OCI-M1 (cell line): ENCODE data around the gene DENND1B.

Source experiments
- DNase-seq: peaks from one replicate; lab custom pipeline; 2025; lab: John Stamatoyannopoulos, UW

Gene DENND1B, protein sequence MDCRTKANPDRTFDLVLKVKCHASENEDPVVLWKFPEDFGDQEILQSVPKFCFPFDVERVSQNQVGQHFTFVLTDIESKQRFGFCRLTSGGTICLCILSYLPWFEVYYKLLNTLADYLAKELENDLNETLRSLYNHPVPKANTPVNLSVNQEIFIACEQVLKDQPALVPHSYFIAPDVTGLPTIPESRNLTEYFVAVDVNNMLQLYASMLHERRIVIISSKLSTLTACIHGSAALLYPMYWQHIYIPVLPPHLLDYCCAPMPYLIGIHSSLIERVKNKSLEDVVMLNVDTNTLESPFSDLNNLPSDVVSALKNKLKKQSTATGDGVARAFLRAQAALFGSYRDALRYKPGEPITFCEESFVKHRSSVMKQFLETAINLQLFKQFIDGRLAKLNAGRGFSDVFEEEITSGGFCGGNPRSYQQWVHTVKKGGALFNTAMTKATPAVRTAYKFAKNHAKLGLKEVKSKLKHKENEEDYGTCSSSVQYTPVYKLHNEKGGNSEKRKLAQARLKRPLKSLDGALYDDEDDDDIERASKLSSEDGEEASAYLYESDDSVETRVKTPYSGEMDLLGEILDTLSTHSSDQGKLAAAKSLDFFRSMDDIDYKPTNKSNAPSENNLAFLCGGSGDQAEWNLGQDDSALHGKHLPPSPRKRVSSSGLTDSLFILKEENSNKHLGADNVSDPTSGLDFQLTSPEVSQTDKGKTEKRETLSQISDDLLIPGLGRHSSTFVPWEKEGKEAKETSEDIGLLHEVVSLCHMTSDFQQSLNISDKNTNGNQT

DNA sequence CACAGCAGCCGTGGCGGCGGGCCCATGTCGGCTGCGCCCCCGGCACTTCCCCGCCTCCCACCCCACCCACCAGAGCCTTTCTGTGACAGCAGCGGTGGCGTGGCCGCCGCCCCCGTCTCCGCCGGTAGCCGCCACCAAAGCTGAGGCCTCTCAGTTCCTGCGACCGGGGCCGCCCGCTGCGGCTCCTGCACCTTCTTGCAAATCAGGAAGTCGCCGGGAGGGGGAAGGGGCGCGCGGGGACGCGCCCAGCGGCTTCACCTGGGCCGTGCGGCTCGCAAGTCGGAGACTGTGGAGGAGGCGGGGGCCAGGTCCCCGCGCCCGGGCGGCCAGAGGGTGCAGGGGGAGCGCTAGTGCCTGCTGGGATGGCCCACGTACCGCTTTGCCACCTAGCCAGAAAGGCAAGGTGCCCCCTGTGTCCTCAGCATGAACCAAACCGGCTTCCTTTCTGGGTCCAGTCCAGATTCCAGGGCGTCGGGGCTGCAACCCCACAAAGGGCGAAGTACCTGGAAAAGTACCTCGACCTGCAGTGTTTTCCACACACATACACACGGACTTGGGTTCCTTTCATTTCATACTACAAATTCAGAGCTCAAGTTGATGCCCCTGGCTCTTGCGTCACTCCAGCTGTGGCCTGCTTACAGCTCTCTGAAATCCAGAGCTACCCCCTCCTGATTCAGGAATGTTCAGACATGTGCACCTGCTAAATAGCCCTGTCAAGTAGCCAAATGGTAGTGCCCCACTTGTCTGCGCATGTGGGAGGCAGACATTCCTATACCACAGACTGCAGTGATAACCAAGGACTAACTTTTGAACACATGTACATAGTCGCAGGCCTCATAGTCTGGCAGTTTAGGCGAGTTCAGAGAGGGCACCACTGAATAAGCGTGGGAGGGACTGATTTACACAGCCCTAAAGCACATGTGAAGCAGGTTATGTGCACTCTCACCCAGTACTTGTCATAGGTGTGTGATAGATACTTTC, at the start of gene DENND1B:
TSS of gene DENND1B (minus strand) at position 199 of the 981 bp plus-strand sequence. CDS start 325 bp downstream, outside the sequence.
- DNase-seq: peak; percentile 85

DNA sequence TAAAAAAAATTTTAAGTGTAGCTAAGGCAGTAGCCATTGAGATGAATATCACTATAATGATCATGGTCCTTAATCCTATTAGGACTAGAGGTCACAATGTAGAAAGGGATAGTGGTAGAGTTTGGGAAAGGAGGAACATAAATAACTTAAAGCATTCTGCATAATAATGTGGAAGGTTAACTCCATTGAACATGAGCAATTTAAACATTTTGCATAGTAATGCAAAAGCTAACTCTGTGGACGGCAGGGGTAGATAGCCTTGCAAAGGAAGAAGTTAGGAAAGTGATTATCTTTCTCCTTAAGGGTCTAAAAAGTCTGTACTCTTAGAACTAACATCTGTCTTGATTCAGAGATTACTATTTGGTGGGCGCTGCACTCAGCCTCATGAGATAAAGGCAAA, 39.0 kb upstream of the DENND1B start:
- no peak for DNase-seq

DNA sequence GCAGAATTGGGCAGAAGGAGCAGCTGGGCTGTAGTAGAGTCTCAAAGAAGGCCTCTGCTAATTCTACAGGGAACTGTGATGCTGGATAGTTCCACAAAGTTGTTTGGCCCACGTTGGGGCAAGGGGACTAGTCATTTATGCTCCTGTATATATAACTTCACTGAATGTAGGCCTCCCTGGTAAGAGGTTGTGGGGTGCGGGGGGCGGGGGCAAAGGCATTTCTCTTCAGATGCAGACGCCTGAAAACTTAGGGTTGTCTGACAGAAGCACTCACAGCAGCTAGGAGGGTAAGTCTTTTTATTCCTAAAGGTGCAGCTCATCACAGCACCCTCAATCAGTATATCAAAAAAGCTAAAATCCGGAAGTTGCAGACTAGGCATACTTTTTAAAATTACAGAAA, 38.5 kb upstream of the DENND1B start:
- DNase-seq: no peak

DNA sequence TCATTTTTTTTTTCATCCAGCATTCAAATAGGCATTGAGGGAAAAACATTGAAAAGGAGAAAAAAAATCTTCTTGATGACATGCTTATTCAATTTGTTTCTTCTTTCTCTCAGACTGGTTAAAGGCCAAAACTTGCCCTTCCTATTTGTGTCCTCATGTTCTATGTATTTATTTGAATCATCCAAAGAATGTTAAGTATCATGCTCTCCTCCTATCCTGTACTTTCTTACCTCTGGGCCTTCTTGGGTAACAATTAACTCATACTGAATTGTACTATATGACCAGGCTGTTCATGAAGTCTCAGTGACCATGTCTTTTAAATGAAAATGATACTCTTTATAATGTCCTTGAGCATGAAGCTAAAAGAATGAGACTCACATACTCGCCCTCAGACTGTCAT, 36.5 kb upstream of the DENND1B start:
- no peak for DNase-seq

DNA sequence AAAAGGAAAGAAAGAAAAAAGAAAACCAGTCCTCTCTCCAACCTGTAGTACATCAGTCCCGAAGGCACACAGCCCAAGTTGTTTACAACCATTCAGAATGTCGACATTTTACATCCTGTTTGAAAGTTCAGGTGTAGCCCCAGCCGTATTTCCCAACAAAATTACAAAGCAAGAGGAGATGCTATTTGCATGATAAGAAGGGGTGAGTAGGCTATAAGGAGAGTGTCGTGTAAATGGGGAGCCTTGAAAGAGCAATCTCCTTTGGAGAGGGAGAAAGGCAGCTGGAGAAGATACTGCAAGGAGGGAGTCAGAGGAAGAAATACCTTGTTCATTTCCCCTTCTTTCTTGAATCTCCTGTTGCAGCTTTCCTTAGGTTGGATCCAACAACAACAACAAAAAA, 35.5 kb upstream of the DENND1B start:
- no peak for DNase-seq

DNA sequence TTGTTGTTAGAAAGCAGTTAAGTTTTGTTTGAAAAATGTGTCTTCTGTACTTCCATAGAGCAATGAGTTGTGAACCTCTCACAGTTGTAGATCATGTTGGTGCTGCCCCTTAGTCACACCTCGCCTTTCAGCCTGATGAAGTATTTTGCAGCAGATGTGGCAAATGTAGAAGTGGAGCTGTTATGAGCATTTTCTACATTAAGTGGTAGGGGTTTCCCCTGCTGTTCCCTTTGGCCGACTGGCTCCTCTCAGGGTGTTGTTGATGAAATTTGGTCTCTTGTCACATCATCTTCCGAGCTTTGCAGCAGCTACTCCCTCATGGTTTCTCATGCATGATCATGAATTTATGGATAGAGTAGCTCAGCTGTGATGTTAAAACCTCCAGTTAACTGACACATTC, 33.6 kb upstream of the DENND1B start:
- DNase-seq: no peak

DNA sequence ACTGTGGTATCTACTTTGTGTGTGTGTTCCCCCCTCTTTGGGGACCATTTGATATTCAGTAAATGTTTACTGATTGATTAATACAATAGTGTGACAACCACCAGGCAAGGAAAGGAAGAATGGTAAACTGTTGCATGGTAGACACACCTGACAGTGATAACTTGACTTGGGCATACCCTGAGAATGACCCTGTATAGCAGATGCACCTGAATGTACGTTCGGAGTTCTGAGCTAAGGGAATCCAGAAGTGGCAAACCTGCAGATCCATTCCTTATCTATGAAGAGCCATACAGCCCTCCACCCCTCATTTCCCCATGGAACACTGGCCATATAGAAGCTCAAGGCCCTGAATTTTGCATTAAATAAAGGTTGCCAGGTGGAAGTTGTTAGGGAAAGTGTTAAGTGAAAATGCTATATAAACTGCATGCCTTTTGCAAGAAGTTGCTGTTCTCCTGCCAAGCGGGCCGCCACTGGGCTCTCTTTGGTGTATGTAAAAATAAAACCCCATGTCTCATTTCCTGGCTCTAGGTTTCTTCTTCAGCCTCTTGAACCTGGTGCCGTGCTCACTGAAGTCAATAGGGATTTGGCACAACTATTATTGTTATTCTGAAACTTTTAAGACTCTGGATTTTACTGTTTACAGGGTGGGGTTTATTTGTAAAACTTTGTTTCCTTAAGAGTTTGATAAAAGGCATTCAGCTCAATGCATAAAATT, 32.6 kb upstream of the DENND1B start:
- no peak for DNase-seq

DNA sequence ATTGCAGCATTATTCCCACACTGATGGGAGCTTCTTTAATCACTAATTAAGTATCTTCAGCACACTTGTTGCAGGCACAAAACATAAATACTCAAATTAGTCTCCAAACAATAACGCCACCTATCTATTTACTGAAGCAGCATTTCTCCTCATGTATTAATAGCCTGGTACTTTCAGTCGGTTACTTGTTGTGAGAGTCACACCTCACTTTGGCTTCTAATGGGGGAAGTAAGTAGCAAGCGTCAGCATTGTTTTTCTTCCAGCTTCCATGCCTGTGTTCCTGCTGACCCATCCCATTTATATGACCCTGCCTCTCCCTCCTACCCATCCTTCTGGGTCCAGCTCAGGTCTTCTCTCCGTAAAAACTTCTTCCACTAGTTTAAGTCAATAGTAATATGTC, 31.9 kb upstream of the DENND1B start:
- no peak for DNase-seq

DNA sequence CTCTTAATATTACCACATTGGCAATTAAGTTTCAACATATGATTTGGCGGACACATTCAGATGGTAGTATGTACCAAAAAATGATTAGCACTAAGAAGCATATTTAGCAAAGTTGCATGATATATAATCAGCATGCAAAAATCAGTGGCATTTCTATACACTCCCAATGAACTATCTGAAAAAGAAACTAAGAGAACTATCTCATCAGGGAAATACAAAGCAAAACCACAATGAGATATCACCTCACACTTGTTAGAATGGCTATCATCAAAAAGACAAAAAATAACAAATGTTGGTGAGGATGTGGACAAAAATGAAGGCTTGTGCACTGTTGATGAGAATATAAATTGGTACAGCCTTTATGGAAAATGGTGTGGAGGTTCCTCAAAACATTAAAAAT, 31.4 kb upstream of the DENND1B start:
- DNase-seq: peak; percentile 25

DNA sequence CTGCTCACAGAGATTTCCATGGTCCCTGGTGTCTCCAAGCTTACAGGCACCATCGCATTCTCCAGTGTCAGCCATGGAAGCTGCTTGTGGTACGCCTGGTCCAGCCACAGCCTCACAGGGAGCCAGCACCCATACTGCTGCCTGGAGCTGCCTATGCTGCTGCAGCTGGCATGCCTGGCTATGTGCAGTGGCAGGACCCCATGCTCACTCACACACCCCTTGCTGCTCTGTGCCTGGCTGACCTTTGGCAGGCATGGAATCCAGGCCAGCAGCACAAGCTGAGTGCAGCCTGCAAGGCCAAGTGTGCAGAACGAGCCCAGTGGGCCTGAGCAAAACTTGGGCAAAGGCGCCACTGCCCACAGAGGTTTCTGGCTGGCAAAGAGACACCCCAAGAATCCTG, 26.4 kb upstream of the DENND1B start:
- no peak for DNase-seq

DNA sequence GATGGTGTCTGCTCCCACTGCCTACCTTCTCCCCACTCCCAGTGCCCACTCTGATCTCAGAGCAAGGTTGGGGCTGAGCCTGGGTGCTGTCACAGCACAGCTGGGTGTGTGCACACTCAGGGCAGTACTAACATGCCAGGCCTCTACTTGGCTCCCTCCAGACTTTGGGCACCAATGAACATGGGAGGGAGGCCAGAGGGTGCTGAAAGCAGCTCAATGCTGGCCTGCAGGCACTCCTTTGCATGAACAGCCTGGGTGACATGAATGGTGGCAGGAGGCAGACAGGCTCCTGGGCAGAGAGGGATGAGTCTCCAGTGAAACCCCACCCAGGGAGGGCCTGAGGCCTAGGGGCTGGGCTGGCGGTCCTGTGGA, 25.8 kb upstream of the DENND1B start:
- no peak for DNase-seq

DNA sequence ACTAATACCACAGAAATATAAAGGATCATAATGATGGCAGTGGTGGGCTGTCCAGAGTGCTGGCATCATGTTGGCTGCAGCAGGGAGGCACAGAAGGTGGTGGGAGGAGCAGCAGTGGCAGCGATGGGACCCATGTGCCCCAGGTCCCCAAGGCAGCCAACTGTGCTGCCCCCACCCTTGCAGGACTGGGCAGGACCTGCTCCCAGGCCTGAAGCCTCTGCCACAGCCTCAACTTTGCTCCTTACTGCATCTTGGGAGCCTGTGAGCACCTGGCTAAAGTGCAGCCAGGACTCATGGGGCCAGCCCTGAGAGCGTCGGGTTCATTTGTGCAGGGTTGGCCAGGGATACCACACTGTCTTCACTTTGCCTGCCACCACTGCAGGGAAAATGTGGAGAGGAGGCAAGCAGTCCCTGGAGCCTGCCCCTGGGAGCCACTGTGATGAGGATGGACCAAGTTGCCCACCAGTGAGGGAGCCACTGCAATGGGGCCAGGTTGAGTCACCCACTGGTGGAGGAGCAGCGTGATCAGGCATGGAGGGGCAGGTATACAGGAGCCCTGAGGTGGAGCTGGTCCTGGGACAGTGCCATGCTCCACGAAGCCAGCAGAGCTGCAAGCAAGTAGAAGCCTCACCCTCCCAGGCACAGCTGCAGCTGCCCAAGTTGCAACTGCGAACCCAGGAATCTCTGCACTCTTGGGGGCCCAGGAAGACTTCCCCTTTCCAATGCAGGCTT, 25.3 kb upstream of the DENND1B start:
- DNase-seq: no peak

DNA sequence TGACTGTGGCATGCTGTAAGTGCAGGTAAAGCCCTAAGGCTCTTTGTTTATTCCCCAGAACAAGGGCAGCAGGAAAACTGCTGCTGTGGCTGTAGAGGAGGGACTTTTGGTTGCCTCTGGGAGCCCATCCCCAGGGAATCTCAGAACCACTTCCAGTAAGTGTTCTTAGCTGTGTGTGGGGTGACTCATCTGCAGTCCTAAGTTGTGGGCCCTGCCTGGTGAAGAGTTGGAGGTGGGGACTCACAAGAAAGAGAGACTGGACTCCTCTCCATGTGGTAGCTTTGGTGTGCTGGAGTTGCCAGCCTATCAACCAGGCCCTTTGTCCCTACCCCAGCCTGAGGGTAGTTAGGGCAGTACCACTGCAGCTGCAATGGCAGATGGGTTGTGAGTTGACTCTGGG, 24.0 kb upstream of the DENND1B start:
- no peak for DNase-seq

DNA sequence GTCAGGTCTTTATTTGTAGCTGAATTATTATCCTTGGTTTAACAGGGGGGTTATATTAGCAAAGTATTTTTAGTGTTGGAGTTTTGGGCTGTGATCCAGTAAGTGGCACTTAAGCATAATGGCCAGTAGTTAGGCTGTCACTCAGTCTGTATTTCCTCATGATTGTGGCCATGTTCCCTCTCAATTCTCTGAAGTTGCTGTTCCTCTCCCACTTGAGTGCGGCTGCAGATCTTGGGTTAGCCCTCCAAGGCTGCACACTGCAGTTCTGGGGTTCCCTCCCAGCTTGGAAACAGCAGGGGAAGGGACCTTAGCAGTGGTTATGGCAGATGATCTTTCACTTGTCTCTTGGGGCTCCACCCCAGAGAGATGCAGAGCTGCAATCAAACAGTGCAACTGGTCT, 23.2 kb upstream of the DENND1B start:
- DNase-seq: no peak

DNA sequence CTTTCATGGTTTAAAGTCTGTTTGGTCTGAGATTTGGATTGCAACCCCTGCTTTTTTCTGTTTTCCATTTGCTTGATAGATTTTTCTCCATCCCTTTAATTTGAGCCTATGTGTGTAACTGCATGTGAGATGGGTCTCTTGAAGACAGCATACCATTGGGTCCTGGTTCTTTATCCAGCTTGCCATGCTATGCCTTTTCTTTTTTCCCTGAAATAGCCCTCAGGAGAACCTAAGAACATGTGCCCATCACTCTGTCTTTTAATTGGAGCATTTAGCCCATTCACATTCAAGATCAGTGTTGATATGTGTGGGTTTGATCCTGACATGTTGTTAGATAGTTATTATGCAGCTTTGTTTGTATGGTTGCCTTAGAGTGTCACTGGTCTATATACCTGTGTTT, 21.7 kb upstream of the DENND1B start:
- no peak for DNase-seq

DNA sequence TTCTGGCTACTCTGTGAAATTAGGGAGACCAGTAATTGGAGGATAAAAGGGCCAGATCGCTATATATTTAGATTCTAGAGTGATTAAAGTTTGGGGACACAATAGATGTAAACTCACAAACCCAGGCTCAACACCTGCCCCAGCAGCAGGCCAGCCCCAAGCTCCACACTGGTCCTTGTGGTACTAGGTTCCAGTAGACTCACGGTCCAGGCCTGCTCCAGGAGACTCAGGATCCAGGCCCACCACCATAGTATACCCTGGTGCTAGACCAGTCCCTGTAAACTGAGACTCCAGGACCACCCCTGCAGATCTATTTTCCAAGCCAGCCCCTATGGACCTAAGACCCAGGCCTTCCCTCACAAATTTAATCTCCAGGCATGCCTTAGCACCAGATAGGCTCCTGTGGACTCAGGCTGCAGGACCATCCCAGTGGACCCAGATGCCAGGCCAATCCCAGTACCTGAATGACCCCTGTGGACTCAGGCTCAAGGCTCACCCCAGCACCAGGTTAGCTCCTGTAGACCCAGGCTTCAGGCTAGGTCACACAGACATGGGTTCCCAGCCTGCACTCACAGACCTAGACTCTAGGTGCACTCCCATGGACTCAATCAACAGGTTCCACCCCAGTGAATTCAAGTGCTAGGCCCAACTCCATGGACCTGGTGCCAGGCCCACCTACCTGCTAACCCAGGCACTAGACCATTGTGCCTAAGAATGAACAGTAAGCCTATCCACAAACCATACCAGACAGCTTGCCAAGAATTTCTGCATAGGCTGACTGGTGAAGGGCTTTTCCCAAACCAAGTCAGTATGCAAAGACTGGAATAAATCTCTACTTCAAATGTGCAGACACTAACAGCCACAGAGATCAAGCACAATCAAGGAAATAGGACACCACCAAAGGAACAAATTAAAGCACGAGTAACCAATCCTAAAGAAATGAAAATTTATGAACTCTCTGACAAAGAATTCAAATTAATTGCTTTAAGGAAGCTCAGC, 13.8 kb upstream of the DENND1B start:
- no peak for DNase-seq

DNA sequence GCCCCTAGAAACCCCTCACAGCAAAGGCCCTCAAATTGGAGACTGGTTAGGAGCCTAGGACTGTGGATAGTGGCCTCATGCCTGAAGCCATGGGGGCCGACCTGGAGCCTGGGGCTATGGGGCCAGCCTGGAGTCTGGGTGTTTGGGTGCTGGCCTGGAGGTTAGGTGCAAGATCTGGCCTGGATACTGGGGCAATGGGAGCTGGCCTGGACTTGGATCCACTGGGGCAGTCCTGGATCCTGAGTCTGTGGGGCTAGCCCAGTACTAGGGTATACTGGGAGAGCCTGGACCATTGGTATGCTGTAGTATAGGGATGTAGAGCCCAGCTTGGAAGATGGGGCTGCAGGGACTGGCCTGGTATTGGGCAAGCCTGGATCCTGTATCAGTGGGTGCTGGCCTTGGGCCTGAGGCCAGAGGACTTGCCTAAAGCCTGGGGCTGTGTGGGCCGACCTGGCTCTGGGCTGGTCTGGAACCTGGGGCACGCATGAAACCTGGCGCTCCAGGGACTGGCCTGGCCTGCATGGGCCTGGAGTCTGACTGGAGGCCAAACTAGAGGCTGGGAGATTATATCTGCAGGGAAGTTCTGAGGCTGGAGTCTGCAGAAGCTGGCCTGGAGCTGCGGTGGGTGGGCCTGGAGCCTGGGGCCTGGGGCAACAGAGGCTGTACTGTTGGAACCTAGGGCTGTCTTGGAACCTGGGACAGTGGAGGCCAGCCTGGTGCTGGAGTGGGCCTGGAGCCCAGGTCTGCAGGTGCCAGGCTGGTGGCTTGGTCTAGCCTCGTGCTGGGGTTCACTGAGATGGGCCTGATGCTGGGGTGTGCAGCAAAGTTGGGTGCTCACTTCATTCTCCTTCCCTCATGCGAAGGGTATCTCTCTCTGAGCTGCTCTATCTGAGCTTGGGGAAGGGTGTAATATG, 12.6 kb upstream of the DENND1B start:
- no peak for DNase-seq

DNA sequence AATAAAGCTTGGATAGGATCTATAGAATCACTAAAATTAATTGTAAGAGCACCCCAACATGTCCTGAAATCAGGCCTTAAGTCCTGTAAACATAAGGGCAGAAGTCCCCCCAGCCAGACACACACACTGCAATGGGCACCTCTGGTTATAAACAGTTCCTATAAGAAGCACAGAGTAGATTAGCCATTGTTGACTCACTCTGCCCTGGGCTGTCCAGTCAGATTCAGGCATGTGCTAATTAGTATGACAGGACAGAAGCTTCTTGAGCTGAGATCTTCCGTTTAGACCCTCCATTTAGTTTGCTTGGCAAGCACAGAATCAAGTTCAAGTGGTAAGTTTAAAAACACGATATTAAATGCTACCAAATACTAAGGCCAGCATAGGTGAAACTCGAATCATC, 11.8 kb upstream of the DENND1B start:
- no peak for DNase-seq

DNA sequence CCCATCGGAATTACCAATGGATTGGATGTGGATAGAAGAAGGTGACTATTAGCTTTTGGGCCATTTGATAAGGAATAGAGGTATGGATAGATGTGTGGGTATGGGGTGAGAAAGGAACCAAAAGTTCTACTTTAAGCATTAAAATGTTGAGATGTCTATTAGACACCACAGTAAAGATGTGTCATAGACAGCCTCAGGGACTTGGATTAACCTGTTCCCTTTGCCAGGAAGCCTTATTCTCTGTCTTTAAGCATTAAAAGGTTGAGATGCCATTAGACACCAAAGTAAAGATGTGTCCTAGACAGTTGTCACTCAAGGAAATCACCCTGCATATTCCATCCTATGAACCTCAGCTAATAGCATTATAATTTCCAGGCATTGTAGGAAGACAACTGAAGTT, 11.0 kb upstream of the DENND1B start:
- no peak for DNase-seq
